Vagina (tissue), 2 donors: Measurements from ENCODE around the gene CASZ1. TPM values are rescaled to one million over a fixed set of nuclear protein-coding genes. Genes with fewer than 3 reads are reported as not detected.
A peak's percentile ranks its signal among the peaks of the same experiment; 100 is the strongest.

Experiments
- DNase-seq, 2 donors: peaks; one replicate each; pipeline ENCODE4 v3.0.0-alpha.2; 2017; ENCODE audit errors: extremely low spot score in 2 of 2
- H3K27ac ChIP-seq: fragments of 200-600 bp; sonication (generic); one replicate; pipeline ENCODE4 v1.5.1; 2019
- H3K27me3 ChIP-seq: fragments of 200-600 bp; sonication (generic); one replicate; pipeline ENCODE4 v1.5.1; 2019
- H3K36me3 ChIP-seq, 2 donors: fragments of 200-600 bp; sonication (generic); one replicate each; pipeline ENCODE4 v1.5.1; 2017 to 2019
- H3K4me1 ChIP-seq: fragments of 200-600 bp; sonication (generic); one replicate; pipeline ENCODE4 v1.5.1; 2019
- H3K4me3 ChIP-seq, 2 donors: fragments of 200-600 bp; sonication (generic); 1 replicate in 1 of 2; 2 replicates in 1 of 2; pipeline ENCODE4 v1.5.1; 2016 to 2019
- H3K9me3 ChIP-seq: fragments of 200-600 bp; sonication (generic); one replicate; pipeline ENCODE4 v1.5.1; 2019
- POLR2A ChIP-seq, 2 donors: fragments of 450-650 bp; IDR thresholded peaks; one replicate each; pipeline ENCODE4 v1.6.1; 2017; ENCODE audit warnings: antibody characterized with exemption in 2 of 2, mild to moderate bottlenecking in 2 of 2, moderate library complexity in 2 of 2
- POLR2AphosphoS5 ChIP-seq, 2 donors: sonication (generic); formaldehyde crosslinking; IDR thresholded peaks; one replicate each; pipeline ENCODE4 v1.9.0; 2017; ENCODE audit warnings: antibody characterized with exemption in 2 of 2, mild to moderate bottlenecking in 2 of 2, low read depth in 1 of 2; ENCODE audit not compliant: insufficient read depth in 1 of 2
- intact Hi-C: fragments of 100-400 bp; cut with DNase I; formaldehyde crosslinking; loops from one replicate; pipeline ENCODE4 v1.15.1; 2023
- total RNA-seq: library from RNA; depleted of rRNA; stranded (reverse); fragments of >200 nt; gene quantifications from one replicate; pipeline ENCODE4 v1.2.3, GENCODE V29; 2016
- TF ChIP-seq, protein P1 (sequence below), 3 experiments: fragments of 450-650 bp in 2 of 3; fragments of 200-600 bp in 1 of 3; sonication (generic) in 1 of 3; IDR thresholded peaks; one replicate each; pipeline ENCODE4 v1.5.1; 2017 to 2019; ENCODE audit warnings: antibody characterized with exemption in 3 of 3, mild to moderate bottlenecking in 2 of 3, moderate library complexity in 2 of 3

The CASZ1 gene
- total RNA-seq, 1 donor from 2014 or later: 30.7 TPM

DNA sequence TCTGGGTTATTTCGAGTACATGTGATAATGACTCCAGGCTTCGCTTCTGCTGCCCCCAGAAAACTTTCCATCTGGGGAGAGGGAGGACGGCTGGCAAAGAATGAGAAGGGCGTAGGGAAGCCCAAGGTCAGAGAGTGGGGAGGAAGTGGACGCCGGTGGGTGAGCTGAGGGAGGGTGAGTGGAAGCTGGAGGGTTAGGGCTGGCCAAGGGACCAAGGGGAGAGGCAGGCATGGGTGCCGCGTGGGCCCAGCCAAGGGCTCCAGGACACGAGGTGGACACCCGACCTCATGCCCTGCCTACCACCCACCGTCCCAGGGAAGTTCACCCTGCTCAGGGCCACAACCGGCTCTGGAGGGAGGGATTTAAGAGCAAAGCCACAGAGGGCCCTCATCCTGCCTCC, 75.8 kb downstream of the CASZ1 start:
- intact Hi-C loops: no loop called here
- Histone ChIP-seq H3K36me3 (no peaks in the 10 kb centered on the region), H3K27ac (no peak overlapping the region), H3K9me3 (no peaks in the 10 kb centered on the region), H3K27me3 (no peaks in the 10 kb centered on the region), H3K4me1 (peaks cover 22% of the 10 kb centered on the region), H3K4me3 (no peak overlapping the region)
- TF ChIP-seq POLR2A (IDR thresholded peaks at IDR 0.05): no peak
- TF ChIP-seq POLR2AphosphoS5 (IDR thresholded peaks at IDR 0.05; ENCODE audit: insufficient read depth in 1 of 2, low read depth in 1 of 2): no peak
- TF ChIP-seq, protein P1, sequence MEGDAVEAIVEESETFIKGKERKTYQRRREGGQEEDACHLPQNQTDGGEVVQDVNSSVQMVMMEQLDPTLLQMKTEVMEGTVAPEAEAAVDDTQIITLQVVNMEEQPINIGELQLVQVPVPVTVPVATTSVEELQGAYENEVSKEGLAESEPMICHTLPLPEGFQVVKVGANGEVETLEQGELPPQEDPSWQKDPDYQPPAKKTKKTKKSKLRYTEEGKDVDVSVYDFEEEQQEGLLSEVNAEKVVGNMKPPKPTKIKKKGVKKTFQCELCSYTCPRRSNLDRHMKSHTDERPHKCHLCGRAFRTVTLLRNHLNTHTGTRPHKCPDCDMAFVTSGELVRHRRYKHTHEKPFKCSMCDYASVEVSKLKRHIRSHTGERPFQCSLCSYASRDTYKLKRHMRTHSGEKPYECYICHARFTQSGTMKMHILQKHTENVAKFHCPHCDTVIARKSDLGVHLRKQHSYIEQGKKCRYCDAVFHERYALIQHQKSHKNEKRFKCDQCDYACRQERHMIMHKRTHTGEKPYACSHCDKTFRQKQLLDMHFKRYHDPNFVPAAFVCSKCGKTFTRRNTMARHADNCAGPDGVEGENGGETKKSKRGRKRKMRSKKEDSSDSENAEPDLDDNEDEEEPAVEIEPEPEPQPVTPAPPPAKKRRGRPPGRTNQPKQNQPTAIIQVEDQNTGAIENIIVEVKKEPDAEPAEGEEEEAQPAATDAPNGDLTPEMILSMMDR (IDR thresholded peaks at IDR 0.05): no peak
- no peak for DNase-seq

DNA sequence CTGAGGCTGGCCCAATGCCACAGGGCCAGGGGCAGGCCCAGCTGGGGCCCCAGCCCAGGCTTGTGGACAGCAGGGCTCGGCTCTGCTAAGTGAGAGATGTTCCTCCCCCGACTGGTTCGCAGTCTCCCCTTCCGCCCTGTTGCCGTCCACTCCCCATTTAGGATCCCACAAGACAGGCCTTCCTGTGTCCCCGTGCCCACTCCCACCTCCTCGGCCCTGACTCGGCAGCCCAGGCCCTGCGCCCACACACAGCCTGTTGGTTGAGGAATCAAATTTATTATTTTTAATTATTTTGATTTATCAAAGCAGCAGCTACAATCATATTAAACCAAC, 78.4 kb downstream of the CASZ1 start:
- Histone ChIP-seq H3K27ac (no peak overlapping the region), H3K36me3 (no peaks in the 10 kb centered on the region), H3K4me1 (peaks cover 7% of the 10 kb centered on the region), H3K27me3 (no peaks in the 10 kb centered on the region), H3K4me3 (no peak overlapping the region), H3K9me3 (no peaks in the 10 kb centered on the region)
- intact Hi-C loops: no loop called here
- no peak for DNase-seq
- TF ChIP-seq POLR2A (IDR thresholded peaks at IDR 0.05): no peak
- TF ChIP-seq, protein P1 (IDR thresholded peaks at IDR 0.05): no peak
- TF ChIP-seq POLR2AphosphoS5 (IDR thresholded peaks at IDR 0.05; ENCODE audit: insufficient read depth in 1 of 2, low read depth in 1 of 2): no peak

DNA sequence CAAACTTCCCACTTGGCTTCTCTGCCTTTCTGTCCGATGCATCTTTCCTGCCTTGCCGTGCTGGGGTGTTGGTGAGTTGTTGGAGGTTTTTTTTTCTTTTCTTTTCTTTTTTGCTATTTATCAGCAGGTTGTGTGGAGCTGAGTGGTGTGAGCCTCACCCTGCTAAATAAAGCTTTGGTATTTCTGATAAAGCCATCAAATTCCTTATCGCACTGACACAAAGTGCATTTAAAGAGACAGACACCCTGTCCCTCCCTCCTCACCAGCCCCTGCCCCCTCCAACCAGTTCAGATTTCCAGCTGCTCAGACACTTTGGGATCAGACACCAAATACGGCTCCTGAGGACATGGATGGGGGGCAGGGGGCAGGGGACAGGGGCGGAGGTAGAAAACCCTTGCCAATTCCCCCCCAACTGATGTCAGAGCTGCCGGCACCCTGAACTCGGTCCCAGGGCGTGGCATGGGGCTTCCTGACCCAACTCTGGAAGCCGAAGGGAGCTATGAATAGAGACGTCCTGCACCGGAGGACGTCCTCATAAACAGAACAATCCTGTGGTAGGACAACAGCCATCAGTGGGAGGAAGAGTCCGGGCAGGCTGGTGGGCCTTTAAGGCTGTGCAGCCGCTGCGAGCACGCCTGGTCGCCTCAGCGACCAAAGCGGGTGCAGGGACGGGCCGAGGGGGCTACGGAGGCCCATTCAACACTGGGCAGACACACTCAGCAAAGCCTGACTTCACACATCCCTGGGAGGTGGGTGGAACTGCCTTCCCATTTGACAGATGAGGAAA, 79.0 kb downstream of the CASZ1 start:
- Histone ChIP-seq H3K4me3 (peak overlapping the region in 1 of 2 donors; percentile 19), H3K36me3 (no peaks in the 10 kb centered on the region), H3K9me3 (no peaks in the 10 kb centered on the region), H3K4me1 (peaks cover 7% of the 10 kb centered on the region), H3K27ac (no peak overlapping the region), H3K27me3 (no peaks in the 10 kb centered on the region)
- DNase-seq: no peak
- TF ChIP-seq POLR2AphosphoS5 (IDR thresholded peaks at IDR 0.05; ENCODE audit: insufficient read depth in 1 of 2, low read depth in 1 of 2) (no peak), POLR2A (IDR thresholded peaks at IDR 0.05) (no peak)
- TF ChIP-seq, protein P1 (IDR thresholded peaks at IDR 0.05): no peak
- intact Hi-C loops: no loop called here

DNA sequence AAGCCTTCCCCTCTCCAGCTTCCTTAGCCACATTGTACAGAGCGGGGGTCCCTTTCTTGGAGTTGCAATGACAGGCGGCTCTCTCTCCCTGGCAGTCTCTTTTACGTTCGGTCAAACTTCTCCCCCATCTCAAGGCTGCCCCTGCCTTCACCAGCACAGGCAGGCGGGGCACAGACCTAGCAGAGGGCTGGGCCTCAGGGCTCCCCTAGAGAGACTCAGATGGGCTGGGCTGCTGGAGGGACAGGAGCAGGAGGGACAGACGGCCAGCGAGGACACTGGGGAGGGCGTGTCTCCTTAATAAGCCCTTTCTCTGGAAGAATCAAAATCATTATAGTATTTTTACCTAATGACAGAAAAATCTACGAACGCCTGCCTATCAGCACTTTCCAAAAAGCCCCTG, 79.6 kb downstream of the CASZ1 start:
- peaks cover 7% of the 10 kb centered on the region for H3K4me1 ChIP-seq
- no peaks in the 10 kb centered on the region for H3K36me3 ChIP-seq
- TF ChIP-seq, protein P1 (IDR thresholded peaks at IDR 0.05): no peak
- TF ChIP-seq POLR2A (IDR thresholded peaks at IDR 0.05) (no peak), POLR2AphosphoS5 (IDR thresholded peaks at IDR 0.05; ENCODE audit: insufficient read depth in 1 of 2, low read depth in 1 of 2) (no peak)
- DNase-seq: no peak
- intact Hi-C loops: no loop called here
- no peak overlapping the region for H3K27ac ChIP-seq
- no peak overlapping the region for H3K4me3 ChIP-seq
- no peaks in the 10 kb centered on the region for H3K9me3 ChIP-seq
- no peaks in the 10 kb centered on the region for H3K27me3 ChIP-seq

DNA sequence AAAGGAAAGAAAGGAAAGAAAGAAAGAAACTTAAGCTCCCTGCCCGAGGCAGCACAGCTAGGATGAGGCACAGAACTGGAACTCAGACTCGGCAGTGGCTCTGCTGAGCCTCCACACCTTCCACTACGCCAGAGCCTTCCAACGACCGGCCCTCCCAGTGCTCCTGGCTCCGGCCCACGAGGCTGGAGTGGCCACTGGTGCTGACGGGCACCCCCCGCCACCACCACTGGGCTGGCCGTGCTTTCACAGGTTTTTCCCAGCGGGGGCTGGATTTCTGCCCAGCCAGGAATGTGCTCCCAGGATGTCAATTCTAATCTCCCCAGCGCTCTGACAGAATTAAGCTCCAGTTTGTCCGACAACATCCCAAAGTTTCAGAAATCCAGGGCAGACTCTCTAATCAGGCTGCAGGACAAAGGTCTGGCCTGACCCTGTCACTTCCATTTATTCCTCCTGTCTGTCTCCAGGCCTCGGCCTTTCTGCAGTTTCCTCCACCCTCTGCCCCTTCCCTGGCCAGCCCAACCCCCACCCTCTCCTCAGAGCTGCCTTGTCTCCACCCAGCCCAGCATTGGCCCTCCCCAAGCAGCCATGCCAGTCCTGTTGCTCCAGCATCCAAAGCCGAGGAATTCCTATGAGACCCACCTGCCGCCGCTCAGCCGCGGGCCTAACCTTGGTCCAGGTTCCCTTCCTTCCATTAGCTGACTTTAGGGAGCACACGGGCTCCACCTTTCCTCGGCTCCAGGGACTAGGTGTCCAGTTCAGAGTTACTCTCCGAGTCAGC, 81.9 kb downstream of the CASZ1 start:
- Histone ChIP-seq H3K27ac (no peak overlapping the region), H3K9me3 (no peaks in the 10 kb centered on the region), H3K4me1 (peaks cover 7% of the 10 kb centered on the region), H3K36me3 (no peaks in the 10 kb centered on the region), H3K4me3 (no peak overlapping the region), H3K27me3 (no peaks in the 10 kb centered on the region)
- TF ChIP-seq, protein P1 (IDR thresholded peaks at IDR 0.05): no peak
- TF ChIP-seq POLR2AphosphoS5 (IDR thresholded peaks at IDR 0.05; ENCODE audit: insufficient read depth in 1 of 2, low read depth in 1 of 2) (no peak), POLR2A (IDR thresholded peaks at IDR 0.05) (no peak)
- intact Hi-C loops: no loop called here
- DNase-seq: no peak
